SK-N-DZ (cell line): ENCODE data around the gene GOLGA6L9.
A peak's percentile ranks its signal among the peaks of the same experiment; 100 is the strongest.
"Not testable (repeated sequence)": the region's sequence is repeated elsewhere in the genome, so short reads cannot be mapped to it uniquely, and the experiment has no call there.

Source experiments
- DNase-seq: peaks from one replicate; pipeline ENCODE4 v3.0.0-alpha.2; 2015; ENCODE audit warnings: low spot score
- small RNA-seq, 2 experiments: library from RNA; depleted of rRNA; stranded (forward); fragments of <200 nt; gene quantifications; one replicate each; pipeline ENCODE3, GENCODE V24; 2014

GOLGA6L9 gene

GRCh38 chr15:82465629-82466028 lies 36.0 kb downstream of the GOLGA6L9 start:
- DNase-seq = not testable (repeated sequence)

- not testable (repeated sequence) for DNase-seq
Measured at GRCh38 chr15:82468205-82468604, 38.6 kb downstream of the GOLGA6L9 start.

- not testable (repeated sequence) for DNase-seq
Measured at GRCh38 chr15:82469381-82469780, 39.8 kb downstream of the GOLGA6L9 start.

GRCh38 chr15:82472269-82472982 lies 42.8 kb downstream of the GOLGA6L9 start:
- peak; percentile 17 for DNase-seq

- DNase-seq = not testable (repeated sequence)
Measured at GRCh38 chr15:82474596-82475325, 45.1 kb downstream of the GOLGA6L9 start.

- DNase-seq = not testable (repeated sequence)
Measured at GRCh38 chr15:82475345-82475967, 45.8 kb downstream of the GOLGA6L9 start.

GRCh38 chr15:82476697-82477342 lies 47.2 kb downstream of the GOLGA6L9 start:
- DNase-seq = peak; percentile 0

GRCh38 chr15:82477343-82478057 lies 47.9 kb downstream of the GOLGA6L9 start:
- not testable (repeated sequence) for DNase-seq

Small RNAs within 50 kb of the gene (small RNA-seq; reads per million reads assigned to genes)
- gene AC245033.3 = 0 reads per million in 2 experiments
